NCI-H2029 treated with DMSO at 0.1 percent for 48 hours (cell line): ENCODE results near the gene BRD3.
"Not testable (repeated sequence)": the region's sequence is repeated elsewhere in the genome, so short reads cannot be mapped to it uniquely, and the experiment has no call there.

Experiments used
- DNase-seq: peaks from one replicate; lab custom pipeline; 2025; lab: John Stamatoyannopoulos, UW

BRD3 gene

DNA sequence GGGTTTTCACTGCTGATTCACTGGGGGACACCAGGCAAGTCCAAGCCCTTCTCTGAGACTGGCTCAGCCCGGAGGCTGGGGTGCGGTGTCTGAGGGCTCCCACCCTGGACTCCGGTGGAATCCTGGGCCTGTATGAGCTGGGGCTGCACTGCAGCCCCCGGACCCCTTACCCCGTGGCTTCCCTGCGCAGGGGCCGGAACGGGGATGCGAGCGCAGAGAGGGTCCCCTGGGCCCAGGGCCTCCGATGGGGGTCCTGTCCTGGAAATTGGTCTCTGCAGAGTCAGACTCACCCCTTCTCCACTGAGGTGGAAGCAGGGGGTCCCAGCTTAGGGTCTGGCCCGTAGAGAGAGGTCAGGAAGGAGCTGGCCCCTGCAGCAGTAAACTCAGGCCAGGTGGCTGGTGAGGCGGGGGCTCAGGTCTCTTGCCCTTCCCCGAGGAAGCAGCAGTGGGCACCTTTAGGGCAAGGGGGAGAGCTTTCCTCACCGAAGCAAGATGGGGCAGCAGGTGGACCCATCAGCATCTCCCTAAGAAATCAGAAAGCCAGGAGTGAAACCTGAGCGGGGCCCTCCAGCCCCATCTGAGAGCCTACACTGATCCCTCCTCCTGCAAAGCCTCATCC, 74.1 kb downstream of the BRD3 start:
- DNase-seq, result no peak

DNA sequence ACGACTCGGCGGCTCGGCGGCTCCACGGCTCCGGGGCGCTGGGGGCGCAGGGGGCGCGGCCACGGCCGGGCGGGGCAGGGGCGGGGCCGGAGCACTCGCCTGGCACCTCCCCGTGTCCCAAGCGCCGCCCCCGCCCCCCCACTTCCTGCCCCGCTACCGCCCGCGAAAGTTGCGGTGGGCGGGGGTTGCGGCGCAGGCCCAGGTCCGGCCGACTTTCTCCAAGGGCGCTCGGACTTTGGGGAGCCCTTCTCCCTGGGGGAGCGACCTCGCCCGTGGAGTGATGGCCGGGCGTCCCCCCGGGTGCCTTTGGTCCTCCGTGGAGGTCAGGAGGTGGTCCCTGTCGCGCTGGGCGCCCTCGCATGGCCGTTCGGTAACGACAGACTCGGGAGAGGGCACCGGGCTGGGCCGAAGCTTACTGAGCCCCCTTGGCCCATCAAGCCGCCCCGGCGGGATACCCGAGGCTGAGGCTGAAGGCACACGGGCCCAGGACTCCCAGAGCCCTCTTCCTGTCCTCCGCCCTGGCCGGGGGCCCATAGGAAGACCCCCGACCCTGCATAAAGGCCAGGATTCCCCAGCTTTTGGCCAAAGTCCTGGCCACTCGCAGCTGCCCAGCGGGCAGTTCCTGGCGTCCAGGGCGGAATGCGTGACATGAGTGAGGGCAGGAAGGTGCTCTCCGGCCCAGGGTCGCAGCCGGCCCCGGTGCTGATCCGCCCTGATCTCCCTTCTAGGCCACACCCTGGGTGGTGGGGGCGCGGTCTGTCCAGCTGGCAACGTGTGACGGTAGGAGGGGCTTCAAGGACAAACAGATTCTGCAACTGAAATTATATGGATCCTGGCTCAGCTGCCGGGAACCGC, 74.8 kb downstream of the BRD3 start:
- peak; percentile 58 for DNase-seq

DNA sequence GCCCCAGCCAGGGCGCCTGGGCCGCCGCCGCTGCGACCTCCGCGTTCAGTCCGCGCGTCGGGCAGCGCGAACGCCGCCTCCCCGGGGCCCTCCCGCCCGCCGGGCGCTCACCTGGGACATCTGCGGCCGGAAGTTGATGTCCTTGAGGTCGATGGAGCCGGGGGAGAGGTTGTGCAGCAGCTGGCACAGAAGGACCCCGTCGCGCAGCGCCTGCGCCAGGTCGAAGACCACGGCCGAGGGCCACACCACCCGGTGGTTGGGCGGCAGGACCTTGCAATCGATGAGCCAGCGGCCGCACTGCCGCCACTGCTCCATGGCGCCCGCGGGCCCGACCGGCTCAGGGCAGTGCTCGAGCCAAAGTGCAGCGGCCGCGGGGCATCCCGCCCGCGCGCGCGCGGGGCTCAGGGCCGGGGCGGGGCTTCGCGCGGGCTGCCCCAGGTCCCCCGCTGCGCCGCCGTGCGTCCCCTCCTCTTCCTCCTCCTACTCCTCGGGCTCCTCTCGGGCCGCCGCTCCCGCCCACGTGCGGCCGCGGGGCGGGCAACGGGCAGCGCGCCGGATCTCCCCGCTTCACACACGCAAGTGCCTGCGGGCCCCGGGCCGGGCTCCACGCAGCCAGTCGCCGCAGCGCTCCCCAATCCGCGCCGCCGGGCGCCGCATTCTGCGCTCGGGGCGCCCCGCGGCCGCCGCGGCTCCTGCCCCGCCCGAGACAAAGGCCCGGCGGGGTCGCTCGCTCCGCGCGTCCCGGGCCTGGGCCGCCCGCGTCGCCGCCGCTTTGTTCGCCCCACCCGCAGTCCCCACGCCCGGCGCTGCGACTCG, 75.7 kb downstream of the BRD3 start, which contains the start of gene VAV2:
Gene VAV2, minus strand, starts transcription at position 361 of the 816 bp plus-strand sequence. Its CDS starts 46 bp downstream, at position 315.
- peak; percentile 23 for DNase-seq

DNA sequence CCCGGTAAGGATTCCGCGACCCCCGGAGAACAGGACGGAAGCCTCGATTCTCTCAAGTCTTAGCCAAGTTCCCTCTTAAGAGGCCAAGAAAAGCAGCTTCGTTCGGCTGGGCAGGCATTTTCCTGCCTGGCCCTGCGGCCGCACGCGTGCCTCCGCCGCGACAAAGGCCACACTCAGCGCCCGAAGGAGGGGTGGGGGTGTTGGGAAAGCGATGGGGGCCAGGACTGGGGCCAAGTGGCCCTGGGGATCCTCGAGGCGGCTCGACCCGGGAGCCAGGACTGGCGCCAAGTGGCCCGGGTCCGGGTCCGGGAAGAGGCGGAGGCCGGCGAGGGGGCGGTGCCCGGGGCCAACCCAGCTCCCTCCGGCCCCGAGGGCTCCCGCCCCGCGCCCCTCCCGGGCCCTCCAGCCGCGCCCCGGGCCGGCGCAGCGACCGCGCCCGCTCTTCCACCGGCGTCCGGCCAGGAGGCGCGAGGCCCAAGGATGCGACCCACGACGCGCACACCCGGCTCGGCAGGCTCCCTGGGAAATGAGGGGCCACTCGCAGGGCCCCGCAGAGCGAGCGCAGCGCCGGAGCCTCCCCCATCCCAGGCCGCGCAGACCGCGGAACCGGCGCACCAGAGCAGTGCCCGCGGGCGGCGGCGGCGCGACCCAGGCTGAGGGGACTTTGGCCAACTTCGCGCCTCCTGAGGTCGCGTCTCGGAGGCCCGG, 76.5 kb downstream of the BRD3 start:
- no peak for DNase-seq

DNA sequence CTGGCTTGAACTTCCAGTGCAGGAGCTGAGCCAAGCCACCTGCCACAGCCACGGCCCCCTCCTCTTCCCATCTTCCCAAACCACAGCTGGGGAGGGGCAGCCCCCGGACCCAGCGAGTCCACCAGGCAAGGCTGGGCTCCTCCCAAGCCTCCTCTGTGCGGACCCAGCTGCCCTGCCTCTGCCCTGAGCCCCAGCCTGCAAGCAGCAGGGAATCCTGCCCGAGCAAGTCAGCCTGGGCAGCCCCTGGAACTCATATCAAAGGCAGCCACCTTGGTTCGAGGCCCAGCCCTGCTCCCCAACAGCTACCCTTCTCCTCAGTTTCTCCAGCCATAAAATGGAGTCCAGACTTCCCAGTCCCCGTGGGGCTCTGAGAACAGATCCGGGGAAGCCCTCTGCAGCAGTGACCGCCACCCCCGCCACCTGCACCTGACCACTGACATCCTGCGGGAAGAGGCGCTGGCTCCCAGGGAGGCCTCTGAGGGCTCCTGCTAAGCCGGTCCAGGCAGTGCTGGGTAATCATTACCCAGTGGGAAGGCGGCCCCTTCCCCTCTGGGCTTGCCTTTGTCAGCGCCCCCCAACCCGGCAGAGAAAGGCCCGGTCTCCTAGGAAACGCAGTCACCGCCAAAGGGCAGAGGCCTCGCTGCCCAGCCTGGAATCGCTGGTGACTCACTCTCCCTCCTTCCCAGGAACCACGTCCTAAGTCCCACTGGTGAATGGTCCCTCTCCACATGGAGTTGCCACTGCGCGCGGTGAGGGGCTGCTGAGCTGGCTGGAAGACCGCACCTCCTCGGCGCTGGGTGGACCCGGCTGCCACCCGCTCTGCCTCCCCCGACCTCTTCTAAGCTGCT, 77.2 kb downstream of the BRD3 start:
- no peak for DNase-seq

DNA sequence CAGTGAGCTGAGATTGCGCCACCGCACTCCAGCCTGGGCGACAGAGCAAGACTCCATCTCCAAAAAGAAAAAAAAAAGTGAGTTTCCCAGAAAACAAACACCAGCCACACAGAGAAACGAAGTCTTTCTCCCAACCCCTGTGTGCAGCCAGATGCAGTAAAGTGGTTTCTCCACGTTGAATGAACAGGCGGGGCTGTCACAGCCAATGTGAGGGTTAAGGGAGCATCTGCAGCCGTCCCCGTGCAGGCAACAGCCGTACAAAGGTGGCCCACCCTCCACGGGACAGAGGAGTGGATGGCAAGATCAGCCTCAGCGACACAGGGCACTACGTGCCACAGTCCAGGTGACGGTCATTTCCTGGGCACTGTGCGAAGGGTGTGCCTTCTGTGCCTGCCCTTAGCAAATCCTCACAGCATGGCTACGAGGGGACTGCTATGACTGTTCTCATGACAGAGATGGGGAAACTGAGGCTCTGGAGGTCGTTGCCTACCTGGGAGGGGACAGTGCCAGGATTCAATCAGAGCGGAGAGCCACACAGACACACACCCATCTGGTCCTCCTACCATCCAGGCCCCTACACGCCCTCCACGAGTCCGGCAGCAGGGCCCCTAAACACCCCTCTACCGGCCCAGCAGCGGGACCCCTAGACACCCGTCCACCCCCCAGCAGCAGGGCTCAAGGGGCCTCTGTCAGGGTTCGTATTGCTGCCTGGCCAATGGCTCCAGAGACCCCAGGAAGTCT, 78.0 kb downstream of the BRD3 start:
- DNase-seq, result no peak

DNA sequence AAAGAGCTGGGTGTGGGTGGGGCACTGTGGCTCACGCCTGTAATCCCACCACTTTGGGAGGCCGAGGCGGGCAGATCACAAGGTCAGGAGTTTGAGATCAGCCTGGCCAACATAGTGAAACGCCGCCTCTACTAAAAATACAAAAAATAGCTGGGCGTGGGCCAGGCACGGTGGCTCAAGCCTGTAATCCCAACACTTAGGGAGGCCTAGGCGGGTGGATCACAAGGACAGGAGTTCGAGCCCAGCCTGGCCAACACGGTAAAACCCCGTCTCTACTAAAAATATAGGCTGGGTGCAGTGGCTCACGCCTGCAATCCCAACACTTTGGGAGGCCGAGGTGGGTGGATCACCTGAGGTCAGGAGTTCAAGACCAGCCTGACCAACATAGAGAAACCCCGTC, 79.1 kb downstream of the BRD3 start:
- not testable (repeated sequence) for DNase-seq

DNA sequence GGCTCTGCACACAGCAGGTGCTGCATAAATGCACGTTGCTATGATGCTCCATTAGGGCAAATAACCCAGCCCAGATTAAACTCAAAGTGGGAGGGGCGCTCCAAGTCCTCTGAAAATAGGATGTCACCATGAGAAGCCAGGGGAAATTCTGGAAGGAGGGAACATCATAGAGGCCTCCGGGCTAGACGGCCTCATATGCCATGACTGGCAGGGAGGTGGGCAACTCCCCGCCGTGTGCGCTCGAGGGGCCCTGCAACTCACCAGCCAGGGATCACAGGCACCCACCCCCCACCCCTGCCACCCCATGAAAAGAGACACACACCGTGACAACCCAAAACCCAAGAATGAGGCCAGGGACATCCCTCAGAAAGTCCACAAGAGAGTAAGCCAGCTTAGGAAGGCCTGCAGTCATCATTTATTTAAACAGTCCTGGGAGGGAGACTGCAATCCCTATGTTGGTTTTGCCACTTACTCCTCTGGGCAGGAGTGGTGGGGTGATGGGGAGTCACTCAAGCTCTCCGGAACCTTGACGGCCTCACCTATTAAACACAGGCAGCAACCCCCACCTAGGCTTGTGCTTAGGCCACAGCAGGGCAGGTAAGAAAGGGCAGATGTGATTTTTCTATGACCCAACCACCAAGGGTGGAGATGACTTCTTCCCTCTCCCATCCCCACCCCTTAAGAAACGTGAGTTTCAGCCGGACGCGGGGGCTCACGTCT, 79.7 kb downstream of the BRD3 start:
- DNase-seq, result no peak

DNA sequence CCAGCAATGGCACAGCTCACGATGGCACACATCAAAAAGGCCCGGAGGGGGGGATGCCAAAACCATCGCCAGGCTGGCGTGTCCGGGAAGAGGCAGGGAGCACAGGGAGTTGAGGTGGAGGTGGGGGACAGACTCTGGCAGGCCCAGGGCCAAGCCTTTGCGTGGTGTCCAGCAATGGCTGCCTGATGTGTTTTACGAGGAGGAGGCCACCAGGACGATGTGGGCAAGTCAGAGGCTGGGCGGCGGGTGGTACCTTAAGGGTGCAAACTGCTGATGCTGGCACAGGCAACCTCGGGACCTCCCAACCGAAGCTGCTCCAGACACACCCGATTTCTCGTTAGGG, 80.4 kb downstream of the BRD3 start:
- no peak for DNase-seq

DNA sequence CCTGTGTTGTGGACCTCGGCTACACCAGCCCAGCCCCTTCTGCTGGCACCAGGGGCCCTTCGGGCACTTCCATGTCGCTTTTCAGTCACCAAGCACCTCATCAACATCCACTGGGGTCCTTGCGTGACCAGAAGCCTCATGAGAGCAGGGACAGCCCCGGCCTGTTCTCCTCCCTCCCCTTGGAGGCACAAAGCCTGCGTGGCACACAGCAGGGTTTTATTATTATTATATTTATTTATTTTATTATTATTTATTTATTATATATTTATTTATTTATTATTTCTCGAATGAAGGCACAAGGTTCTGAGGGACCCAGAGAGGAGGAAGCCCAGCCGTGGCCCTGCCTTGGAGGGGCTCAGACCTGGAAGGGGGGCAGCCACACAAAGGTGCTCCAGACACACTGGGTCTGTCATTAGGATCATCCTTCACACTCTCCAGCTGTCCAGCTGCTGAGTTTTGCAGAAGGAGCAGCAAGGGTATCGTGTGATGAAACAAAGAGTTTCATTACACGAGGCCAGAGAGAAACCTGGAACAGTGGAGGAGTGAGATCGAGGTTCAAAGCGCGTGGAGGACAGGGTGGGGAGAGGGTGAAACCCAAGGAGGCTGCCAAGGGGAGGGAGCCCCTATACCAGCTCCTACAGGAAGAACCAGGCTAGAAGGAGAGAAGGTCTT, 80.9 kb downstream of the BRD3 start:
- DNase-seq, result no peak

DNA sequence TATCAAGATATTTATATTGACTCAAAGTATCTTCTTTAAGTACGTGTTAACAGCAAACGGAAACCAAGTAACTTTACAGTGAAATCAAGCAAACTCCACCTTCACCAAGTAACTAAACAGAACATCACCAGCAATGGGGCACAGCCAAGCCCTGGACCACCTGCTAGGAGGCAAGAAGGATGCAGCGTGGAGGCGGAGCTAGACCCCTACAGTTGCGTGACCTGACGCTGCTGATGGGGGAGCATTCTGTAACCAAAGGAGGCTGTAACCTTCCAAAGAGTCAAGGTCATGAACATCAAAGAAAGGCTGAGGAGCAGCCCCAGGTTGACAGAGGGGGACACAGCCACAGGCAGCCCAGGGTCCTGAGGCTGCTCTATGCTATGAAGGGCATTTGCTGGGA, 81.8 kb downstream of the BRD3 start:
- DNase-seq, result no peak

DNA sequence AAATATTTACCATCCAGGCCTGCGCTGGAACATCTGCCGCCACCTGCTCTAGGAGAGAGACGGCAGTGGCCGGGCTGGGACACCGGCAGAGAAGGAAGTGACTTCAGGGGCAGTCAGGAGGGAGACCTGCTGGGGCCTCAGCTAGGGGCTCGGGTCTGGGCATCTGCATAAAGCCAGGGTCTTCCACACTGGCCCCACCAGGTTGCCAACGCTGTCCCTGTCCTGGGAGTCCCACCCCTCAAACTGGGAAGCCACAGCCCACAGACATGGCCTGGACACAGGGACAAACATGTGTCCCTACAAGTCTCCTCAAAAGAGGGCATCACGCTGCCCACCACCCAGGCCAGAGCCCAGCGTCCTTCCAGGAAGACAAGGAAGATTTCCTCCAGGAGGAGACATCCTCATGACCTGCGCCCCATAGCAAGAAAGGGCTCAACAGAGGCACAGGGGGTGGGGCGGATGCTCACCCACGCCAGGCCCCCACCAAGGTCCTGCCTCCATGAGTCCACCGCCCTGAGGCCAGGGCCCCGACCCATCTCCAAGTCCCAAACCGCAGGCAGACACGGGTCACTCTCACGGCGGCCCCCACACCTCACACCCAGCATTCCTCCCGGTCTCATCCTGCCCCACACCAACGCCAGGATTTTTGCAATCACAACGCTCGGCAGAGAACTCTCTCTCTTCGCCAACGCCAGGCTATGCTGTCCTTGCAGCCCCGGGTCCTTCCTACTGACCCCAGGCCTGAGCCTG, 84.7 kb downstream of the BRD3 start:
- DNase-seq, result no peak

DNA sequence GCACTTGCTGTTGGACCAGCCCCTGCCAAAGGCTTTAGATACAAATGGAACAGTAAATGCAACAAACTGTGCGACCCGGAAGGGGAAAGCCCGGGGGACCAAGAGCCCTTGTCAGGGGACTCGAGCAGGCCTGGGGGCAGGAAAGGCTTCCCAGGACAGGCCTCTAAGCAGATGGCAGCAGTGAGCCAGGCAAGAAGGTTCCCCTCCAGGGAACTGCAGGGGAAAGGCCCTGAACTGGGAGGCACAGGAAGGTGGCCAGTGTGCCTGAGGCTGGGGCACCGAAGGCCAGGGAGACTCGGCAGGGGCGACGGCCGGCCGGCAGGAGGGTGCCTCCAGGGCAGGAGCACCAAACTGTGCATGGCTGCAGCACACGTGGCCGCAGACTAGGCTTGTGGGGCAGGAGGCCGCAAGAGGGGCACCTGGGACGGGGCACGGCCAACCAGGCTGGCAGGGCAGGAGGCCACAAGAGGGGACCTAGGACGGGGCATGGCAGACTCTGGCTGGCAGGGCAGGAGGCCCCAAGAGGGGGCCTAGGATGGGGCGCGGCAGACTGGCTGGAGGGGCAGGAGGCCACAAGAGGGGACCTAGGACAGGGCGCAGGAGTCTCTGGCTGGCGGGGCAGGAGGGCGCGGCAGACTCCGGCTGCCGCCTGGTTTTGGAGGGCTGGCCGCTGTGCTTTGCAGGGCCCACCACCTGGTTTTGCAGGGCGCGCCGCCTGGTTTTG, 85.7 kb downstream of the BRD3 start:
- DNase-seq, result no peak

DNA sequence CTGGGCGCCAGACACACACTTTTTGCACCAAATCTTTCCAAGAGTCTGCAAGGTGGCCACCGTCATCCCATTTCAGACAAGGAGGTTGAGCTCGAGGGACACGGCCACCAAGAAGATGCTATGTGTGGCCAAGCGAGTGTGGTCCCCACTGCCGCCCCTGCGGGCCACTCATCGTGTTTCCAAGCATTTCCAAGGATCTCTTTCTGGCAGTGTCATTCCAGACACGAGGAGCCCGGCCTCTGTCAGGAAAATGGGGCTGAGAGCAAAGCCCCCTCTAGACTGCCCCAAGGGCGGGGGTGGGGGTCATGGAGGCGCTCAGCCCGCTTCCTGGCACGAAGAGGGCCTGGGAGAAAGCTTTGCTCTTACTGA, 86.3 kb downstream of the BRD3 start:
- no peak for DNase-seq

DNA sequence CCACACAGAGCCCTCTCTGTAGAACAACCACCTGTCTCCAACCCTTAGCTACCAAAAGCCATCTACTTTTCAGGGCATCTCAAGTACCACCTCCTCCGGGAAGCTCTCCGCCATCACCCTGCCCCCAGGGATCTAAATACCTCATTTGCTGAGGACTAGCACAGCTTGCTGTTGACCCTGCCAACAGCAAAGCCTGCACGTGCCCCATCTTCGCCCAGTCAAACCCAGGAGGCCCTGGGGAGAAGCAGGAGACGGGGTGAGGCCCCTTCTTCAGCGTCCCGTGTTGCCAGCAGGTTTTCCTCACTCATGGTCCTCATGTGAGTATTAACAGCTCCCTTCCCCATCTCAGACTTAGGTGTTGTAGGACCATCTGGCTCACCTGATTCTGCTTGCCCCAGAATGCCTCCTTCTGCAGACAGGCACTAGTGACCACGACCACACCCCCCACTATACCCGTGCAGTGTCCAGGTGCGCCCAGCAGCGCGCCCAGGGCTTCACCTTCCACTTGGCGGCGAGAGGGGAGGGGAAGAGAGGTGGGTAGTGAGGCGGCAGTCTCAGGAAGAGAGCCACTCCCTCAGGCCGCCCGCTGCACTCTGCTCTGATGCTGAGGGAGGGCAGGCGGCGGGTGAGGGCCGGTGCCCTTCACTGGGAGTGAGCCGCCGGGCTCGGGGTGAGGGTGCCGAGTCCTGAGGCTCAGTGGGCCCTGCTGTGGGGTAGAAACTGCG, 86.8 kb downstream of the BRD3 start:
- no peak for DNase-seq
